Measurements from ENCODE around the gene RARB.

GRCh38 chr3:25582242-25582641 is 154.2 kb downstream of the RARB start:
- no peak for TF ChIP-seq CTCF (IDR thresholded peaks at IDR 0.05)
- no peak for TF ChIP-seq POLR2A (IDR thresholded peaks at IDR 0.05)
